AML-193 (cell line): Measurements from ENCODE around the gene TMEM198.

Source experiments
- DNase-seq, 2 experiments: peaks; one replicate each; lab custom pipeline; 2025; lab: John Stamatoyannopoulos, UW

The TMEM198 gene

DNA sequence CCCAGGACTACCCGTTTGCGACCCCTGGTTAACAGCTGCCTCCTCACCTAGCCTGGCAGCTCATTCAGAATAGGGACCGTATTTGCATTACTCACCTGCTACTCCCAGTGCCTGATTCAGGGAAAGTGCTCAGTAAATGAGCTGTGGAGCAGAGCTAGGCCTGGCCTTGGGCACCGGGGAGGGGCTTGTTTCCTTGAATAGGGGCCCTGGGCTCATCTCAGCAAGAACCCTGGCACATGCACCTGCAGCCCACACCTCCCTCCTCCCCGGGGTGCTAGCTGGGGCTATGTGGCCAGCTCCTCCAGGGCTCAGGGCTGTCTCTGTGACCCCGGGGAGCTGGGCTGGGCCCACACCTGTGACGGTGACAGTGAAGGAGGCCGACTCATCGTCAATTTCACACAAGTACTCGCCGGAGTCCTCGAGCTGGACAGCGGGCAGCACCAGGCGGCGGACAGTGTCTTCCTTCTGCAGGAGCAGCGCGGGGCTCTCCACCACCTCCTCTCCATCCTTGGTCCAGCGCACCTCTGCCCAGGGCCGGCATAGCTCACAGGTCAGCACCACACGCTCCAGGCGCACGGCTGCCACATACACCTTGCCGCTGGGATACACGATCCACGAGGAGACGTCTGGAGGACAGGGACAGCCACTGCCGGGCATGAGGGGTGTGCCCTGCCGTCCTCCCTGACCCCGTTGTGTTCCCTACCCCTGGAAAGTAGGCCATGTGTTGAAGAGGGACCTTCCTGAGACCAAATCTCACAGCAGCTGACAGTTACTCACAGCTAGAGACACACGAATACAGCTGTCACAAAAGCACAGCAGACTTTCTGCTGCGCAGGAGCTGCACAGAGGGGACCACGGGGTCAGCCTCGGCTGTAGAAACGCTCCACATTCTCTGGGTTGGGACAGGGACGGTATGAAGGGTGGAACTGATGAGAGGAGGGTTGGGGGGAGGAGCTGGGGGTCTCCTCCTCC, 18.5 kb downstream of the TMEM198 start:
- no peak for DNase-seq

GRCh38 chr2:219563271-219563928, 19.6 kb downstream of the TMEM198 start:
- no peak for DNase-seq

- DNase-seq, result no peak
Observed at GRCh38 chr2:219565130-219566080, 21.6 kb downstream of the TMEM198 start.

- DNase-seq, result no peak
Observed at GRCh38 chr2:219566640-219567039, 22.8 kb downstream of the TMEM198 start.

DNA sequence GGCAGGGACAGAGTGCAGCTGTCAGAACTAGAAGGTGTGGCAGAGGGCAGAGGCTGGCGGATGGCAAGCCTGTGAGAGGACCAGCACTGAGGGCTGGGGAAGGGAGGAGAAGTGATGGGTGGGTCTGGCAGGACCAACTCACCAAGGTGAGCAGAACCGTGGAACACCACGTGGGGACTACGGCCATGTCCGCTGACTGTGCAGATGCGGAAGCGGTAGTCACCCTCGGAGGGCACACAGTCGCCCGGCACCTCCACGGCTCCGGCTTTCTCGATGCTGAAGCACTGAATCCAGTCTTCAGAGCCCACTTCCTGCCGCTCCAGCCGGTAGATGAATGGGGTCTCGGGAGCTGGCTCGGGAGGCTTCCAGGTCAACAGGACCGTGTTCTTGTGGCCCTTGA, 23.3 kb downstream of the TMEM198 start:
- DNase-seq, result no peak

DNA sequence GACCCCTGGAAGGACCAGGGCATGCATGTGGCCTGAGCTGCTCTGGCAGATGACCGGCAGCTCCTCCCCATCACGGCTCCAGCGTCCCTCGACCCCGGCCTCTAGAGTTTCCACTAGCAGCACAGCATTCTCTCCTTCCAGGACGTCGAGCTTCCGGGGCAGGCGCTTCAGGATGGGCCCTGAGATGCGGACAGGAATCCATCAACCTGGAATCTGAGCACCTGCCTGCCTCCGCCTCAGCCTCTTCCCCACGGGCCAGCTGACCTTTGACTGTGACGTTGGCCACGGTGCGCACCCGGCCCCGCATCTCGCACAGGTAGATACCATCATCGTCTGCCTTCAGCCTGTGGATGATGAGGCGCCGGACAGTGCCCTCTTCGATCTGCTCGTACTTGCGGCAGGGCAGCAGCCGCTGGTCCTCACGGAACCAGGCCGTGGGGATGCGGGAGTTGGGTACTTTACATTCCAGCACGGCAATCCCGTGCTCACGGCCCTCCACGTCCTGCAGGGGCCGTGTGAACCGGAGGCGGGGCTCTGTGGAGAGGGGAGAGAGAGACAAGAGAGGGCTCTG, 24.0 kb downstream of the TMEM198 start:
- no peak for DNase-seq

DNA sequence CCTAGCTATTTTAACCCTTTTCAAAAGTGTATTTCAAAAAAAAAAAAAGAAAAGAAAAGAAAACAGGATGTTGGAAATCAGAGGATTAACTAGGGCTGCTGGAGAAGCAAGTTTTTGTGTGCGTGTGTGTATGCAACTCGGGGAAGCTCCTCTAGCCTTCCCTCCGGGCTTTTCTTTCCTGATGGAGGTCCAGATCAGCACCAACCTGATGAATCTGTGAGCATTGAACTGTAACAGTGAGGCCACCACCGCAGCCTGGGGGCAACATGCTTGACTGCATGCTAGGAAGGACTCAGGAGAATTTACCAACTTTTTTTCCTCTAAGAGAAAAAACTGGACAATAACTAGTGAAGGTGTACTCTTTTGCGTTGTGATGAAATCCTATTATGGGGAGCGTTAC, 25.2 kb downstream of the TMEM198 start:
- no peak for DNase-seq

DNA sequence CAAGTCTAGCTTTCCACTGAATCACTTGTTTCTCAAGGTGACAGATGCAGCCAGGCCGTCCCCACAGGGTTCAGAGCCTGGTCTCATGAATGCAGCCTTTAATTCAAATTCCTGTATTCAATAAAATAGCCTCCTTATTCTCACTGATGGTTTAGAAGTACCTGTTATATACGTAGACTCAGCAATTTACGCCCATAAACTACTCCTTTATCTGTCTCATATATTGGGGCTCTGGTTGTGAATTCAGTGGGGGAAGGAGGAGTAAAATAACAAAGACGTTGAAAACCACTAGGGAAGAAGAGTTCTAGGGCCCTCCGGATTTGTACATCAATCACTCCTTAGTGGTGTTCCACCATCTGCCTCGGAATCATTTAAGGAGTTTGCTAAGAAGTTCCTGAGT, 25.8 kb downstream of the TMEM198 start:
- DNase-seq, result no peak

DNA sequence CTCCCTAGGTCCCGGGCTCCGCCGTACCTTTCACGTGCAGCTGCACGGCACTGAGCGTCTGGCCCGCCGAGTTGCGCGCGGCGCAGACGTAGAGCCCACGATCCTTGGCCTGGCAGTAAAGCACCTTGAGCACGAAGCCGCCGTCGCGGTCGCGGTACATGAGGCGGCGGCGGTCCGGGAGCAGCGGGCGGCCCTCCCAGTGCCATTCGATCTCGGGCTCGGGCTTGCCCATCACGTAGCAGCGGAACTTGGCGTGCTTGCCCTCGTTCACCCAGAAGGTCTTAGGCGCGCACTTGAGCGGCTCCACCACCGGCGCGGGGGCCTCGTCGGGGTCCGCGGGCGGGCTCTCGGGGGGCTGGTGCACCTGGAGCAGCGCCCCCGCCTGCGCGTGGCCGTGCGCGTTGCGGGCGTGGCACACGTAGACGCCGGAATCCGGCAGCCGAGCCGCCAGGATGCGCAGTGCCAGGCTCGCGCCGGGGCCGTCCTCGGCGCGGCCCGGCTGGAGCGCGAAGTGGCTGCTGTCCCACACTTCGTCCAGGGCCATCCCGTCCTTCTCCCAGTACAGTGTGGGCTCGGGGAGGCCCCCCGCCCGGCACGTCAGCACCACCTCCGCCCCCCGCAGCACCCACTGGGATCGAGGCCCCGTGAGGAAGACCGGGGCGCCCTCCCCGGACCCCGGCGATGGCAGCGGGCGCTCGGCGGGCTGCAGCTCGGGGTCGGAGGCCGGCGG, 26.5 kb downstream of the TMEM198 start:
- no peak for DNase-seq

- DNase-seq, result no peak
Observed at GRCh38 chr2:219570924-219571310, 27.1 kb downstream of the TMEM198 start.

DNA sequence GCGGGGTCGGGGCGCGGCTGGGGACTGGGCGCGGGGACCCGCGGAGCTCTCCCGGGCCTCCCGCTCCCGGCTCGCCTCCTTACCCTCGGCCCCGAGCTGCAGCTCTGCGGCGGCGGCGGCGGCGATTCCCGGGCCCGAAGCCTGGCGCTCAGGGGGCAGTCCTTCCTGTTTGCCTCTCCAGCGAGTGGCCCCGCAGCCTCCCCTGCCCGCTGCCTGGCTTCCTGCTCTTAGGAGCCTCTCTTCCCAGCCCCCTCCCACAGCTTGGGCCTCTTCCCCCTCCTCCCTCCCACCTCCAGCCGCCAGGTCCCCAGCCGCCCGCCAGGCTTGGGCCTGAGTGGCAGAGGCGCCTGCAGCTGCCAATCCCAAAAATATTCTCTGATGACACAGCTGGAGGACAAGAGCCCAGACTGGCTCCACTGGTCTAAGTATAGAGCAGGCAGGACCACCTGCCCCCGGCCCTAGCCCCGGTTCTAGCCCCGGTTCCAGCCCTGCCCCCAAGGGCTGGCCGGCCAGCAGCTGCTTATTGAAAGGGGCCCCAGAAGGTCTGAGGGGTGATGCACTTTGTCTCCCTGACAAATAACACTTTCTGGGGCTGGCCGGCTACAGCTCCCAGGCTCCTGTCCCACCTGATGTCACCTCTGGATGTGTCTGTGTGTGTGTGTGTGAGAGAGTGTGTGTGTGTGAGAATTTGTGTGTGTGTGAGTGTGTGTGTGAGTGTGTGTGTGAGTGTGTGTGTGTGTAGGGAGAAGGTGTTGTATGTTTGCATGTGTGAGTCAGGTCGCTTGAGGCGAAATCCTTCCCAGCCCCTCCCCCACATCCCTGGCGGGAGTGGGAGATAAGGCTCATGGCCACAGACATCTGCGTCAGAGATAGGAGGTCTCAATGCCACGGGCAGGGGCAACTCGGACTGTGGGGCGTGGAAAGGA, 27.7 kb downstream of the TMEM198 start, which contains the start of gene OBSL1:
Gene OBSL1 (minus strand): TSS at position 229 of the 926 bp plus-strand sequence. CDS start 307 bp downstream, outside the sequence.
- DNase-seq, result no peak

GRCh38 chr2:219572237-219573001, 28.6 kb downstream of the TMEM198 start, which contains the start of gene INHA:
Gene INHA, plus strand, starts transcription at chr2:219572310. Its CDS starts 65 bp downstream, at chr2:219572375.
- DNase-seq, result no peak

DNA sequence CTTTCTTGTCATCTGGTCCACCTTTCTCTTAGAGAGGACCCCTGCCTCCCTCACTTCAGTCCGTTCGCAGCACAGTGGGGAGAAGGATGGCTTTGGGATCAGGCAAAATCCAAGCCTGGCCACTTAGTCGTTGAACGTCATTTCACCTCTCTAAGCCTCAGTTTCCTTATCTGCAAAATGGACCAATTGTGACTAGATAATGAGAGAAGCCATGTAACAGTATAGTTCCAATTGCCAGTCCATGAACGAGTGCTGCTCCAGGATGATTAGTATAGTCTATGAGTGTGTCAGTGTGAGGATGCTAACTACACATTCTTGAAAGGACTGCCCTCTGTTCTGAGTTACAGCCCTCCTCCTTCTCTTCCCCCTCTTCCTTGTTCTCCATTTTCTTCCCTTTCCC, 29.3 kb downstream of the TMEM198 start:
- peak in 1 of 2 experiments; percentile 25 for DNase-seq

DNA sequence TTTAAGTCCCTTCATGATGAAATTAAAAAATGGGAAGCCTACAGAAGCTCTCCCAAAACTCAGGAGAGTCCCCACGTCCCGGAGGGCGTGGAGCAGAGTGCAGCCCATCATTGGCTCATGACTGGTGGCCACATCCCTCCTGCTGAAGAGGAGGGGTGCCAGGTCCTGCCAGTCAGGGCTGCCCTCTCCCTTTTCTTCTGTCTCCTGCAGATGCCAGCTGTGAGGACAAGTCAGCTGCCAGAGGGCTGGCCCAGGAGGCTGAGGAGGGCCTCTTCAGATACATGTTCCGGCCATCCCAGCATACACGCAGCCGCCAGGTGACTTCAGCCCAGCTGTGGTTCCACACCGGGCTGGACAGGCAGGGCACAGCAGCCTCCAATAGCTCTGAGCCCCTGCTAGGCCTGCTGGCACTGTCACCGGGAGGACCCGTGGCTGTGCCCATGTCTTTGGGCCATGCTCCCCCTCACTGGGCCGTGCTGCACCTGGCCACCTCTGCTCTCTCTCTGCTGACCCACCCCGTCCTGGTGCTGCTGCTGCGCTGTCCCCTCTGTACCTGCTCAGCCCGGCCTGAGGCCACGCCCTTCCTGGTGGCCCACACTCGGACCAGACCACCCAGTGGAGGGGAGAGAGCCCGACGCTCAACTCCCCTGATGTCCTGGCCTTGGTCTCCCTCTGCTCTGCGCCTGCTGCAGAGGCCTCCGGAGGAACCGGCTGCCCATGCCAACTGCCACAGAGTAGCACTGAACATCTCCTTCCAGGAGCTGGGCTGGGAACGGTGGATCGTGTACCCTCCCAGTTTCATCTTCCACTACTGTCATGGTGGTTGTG, 30.9 kb downstream of the TMEM198 start:
- no peak for DNase-seq

DNA sequence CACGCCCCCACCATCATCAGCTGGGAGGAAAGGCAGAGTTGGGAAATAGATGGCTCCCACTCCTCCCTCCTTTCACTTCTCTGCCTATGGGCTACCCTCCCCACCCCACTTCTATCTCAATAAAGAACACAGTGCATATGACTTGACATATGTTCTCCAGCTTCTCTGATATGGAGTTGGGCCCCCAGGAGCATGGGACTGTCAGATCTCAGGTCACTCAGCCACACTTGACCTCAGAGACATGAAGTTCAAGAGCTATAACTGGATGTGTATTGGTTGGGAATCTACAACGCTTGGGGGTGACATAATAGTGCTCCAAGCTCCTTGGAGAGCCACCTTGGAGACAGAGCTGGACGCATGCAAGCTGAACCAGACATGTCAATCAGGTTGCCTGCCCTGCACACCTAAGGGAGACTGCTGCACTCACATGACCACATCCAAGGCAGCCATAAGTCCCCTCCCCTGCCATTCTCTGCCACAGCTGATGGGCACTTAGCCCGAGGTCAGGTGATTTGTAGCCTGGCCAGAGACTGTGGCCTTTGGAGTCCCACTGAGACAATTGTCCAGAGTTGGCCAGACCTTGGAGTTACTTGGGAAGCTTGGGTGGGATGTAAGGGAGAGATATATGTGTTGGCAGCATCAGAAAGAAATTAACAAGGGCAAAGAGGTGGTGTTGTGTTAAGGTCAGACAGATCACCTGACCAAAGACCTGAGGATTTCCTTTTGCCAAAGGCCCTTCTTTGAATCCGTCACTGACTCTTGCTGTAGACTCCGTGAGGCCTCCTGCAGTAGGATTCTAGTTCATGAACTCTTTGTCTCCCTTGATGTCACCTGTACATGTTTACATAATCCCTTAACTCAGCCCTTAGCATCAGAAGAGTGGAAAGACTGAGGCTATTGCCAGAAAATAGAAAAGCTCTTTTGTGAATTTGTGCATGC, 32.0 kb downstream of the TMEM198 start:
- DNase-seq, result no peak

DNA sequence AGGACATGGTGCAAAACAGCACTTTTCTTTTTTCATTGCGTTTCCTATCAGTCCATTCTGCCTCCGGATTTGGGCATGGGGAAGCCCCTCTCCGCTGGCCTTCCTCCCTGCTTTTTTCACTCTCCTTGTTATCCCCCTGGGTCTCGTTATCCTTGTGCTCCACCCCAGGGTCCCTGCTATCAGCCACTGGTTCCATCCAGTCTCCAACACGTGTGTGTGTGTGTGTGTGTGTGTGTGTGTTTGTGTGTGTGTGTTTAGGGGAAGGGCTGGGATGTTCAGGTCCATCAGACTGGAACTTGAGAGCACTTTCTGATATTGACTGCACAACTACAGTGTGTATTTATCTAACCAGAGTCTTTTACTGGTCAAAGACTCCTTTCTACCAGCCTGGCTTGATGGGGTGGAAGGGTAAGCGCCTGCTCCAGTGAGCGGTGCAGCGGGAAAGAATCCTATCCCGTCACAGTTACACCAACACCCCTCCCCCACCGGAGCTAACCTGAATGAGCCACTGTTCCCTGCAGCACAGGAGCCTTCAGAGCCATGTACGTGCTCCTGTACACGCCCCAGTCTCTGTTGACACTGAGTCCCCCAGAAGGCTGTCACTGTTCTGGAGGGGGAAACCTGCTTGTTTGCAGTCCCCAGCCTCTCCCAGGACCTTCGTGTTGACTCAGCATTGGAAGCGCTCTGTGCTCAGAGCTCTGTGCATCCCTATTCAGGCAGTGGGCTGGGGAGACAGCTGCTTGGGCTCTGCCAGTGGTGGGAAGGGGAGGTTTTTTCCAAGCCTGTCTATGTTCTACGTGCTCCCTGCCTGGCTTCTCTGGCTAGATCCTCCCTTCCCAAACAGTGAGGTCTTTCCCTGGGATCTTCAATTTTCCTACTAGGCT, 32.9 kb downstream of the TMEM198 start:
- no peak for DNase-seq
